GM19467 (cell line): ENCODE data around the gene DMBT1.

Source experiments
- ATAC-seq: cut with Tn5 transposase; IDR thresholded peaks from one replicate; pipeline ENCODE4 v1.9.1; 2021; ENCODE audit warnings: mild to moderate bottlenecking, moderate library complexity; ENCODE audit not compliant: unreplicated experiment

DMBT1 gene

DNA sequence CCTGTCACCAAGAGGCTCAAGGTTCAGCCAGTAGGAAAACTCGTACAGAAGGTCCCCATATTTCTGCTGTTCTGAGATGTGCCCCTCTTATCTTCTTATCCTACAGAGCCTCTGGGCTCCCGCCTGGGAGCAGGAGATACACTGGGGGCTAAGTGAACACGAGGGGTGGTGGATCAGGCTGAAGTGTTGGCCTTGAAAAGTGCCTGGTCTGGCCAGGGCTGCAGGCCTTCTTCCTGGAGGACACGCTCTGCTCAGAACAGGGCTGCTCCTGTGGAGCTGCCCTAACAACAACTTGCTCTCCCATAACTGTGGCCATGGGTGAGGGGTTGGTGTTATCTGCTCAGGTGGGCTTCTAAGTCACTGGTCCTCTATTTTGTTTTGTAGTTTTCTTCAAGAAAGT, 105.4 kb downstream of the DMBT1 start:
- ATAC-seq, result no peak

- no peak for ATAC-seq
Measured at GRCh38 chr10:122669045-122669444, 108.5 kb downstream of the DMBT1 start.

DNA sequence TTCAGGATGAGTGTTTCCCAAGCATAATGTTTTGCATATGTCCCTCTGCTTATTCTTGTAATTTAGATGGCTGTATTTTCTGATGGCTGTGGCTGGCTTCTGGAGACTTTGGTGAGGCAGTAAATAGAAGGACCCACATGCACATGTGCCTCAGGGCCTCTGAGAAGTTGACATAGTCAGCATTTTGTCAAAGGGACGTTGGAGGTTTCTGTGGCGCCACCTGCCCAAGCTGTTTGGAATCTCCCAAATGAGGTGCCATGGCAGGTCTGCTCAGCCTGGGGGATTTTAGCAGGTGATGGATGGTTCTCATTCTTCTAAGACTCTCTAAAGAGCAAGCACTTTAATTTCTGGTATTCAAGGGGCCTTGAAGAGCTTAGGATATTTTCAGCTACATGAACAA, 109.3 kb downstream of the DMBT1 start:
- ATAC-seq, result no peak

DNA sequence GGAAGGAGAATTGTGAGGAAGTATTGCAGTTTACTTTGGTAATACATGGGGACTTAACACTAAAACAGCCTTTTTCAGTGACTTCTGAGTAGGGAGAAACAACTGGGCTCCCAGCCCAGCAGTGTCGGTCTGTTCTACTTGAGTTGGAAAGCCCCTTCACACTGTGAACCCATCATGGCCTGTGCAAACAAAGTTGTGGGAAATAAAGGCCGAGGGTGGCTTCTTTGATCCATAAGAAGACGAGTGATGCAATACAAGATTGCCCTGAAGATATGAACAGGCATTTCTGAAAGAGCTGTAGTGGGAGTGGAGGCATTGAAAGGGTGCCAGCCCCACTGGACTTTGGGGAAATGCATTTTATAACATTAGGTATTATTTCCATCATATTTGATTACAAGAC, 110.8 kb downstream of the DMBT1 start:
- no peak for ATAC-seq

DNA sequence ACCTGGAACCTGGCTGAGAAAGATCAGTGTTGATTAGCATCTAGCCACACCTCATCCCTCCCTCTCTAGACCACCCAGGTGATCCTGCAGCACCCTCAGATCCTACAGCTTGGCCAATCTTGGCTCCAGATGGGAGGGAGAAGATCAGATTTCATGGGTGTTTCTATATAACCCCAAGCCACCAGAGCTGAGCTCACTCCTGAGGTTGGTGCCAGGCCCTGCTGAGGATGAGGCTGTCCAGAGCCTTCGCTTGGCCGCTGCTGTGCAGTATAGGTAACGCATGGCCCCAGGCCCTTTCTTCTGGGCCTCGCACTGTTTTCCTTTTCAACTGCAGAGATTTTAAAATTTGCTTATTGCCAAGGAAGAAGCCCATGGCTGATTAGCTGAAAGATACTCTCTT, 112.1 kb downstream of the DMBT1 start:
- ATAC-seq, result no peak

- ATAC-seq, result no peak
Measured at GRCh38 chr10:122673269-122673668, 112.7 kb downstream of the DMBT1 start.

DNA sequence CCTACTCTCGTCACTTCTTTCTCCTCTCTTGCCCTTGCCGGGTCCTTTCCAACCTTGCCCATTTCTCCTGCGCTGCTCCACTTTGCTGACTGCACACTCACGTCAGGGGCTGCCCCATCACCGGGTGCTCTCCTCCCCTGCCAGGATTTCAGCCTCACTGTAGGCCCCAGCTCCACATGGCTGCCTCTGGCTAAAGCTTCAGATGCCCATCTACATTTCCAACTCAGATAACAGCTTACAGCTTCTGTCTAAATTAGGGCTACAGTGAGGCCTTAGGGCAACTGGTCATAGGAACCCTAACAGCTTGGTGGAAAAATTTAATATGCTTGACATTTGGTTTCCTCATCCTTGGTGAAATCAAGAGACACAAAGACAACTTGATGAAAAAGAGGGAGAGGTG, 113.2 kb downstream of the DMBT1 start:
- ATAC-seq, result no peak

GRCh38 chr10:122674781-122675180, 114.2 kb downstream of the DMBT1 start:
- ATAC-seq, result no peak

DNA sequence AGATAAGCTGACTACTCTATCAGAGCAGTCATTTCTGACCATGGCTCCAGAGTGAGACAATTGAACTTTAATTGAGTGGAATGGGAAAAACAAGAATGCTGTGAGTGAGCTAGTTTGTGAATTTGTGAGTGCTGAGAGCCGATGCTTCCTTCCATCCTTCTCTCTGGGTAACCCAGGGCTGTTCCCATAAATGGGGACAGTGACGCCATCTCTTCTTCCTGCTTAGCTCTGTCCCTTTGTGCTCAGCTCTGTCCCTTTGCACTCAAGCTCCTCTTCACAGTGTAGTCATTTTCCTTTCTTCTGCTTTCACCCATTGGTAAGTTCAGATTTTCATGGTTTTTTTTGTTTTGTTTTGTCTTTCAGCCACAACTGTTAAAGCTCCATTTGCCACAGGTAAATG, 114.7 kb downstream of the DMBT1 start:
- ATAC-seq, result no peak

GRCh38 chr10:122678266-122678665, 117.7 kb downstream of the DMBT1 start:
- ATAC-seq, result no peak

GRCh38 chr10:122682522-122682921, 122.0 kb downstream of the DMBT1 start:
- ATAC-seq, result no peak

DNA sequence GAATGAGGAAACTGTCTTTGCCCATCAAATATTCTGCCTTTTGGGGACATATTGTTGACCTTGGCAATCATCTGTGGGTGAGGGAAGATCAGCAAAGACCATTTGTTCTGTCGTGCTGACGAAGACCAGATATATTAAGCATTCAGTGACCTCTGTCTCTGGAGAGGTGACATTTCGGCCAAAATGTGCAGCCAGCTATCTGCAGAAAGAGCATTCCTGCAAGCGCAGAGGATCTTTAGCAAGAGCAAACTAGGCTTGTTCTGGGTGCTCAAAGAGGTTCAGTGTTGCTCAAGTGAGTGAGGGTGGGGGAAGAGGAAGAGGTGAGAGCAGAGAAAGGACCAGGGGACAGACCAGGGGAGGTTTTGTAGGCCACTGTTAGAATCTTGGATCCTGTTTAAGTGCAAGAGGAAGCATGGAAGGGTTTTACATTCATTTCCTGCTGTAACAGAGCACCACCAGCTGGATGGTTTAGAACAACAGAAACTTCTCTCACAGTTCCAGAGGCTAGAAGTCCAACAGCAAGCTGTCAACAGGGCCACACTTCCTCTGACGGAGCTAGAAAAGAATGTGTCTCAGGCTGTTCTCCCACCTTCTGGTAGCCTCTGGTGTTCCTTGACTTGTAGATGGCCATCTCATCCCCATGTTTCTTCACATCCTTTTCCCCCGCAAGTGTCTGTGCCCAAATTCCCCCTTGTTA, 127.9 kb downstream of the DMBT1 start:
- no peak for ATAC-seq

DNA sequence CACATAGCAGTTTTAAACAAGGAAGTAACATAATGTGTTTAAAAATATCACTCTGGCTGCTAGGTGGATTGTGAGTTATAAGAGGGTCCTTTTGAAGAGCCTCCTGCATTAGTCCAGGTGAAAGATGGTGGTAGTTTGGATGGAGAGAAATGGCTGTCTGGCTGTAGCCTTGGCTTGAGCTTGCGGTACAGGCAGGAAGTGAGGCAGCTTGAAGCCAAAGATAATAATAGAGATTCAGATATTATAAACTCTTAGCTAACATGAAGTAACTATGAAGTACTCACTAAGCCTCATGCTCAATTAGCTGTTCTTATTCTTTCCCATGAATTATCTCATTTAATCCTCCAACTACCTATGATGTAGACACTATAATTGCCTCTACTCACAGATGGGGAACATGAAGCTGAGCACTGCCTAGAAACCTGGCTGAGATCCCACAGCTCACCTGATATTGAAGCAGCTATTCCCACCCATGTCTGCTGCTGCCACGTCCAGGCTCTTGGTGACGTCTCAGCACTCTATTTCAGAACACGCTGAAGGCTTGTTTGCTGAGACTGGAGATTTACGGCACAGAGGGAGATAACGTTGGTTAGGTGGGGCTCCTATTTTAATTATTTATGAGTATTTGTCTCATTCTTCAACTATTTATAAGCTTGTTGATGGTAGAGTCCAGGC, 128.7 kb downstream of the DMBT1 start:
- ATAC-seq, result no peak

GRCh38 chr10:122692744-122693143, 132.2 kb downstream of the DMBT1 start:
- no peak for ATAC-seq
